Embryonic facial prominence (tissue), 1 donor: ENCODE results near the gene MARS2.
"Not testable (repeated sequence)": the region's sequence is repeated elsewhere in the genome, so short reads cannot be mapped to it uniquely, and the experiment has no call there.

Experiments used
- DNase-seq: peaks from one replicate; pipeline ENCODE4 v3.0.0-alpha.2; 2016; ENCODE audit errors: extremely low spot score

The MARS2 gene

GRCh38 chr2:197706839-197707207, 1.7 kb downstream of the MARS2 start:
- no peak for DNase-seq

- no peak for DNase-seq
Observed at GRCh38 chr2:197707316-197708213, 2.4 kb downstream of the MARS2 start.

GRCh38 chr2:197708331-197708730, 3.2 kb downstream of the MARS2 start:
- no peak for DNase-seq

GRCh38 chr2:197709140-197709539, 4.0 kb downstream of the MARS2 start:
- not testable (repeated sequence) for DNase-seq

DNA sequence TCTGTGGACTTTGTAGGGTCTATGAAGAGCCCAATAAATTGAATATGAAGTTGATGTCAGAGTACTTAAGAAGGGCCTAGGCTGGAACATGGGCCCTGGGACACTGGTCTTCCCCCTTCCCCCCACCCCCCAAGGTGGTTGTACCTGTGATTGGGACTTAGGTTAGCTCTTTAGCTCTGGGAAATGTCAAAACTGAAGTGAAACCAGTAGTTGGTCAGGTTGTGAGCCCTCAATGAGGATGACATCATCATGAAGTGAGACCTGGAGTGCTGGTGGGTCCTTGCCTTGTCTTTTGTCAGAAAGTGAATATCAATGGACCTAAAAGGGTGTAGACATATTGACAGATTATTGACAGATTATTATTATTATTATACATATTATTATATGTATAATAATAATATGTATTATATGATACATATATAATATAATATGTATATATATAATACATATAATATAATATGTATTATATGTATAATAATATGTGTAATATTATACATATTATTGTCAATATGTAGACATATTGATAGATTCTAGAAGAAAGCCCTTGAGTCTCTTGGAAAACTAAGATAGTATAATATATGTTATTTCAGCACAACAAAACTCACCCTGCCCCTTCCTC, 5.4 kb downstream of the MARS2 start:
- no peak for DNase-seq

- no peak for DNase-seq
Observed at GRCh38 chr2:197711578-197711977, 6.4 kb downstream of the MARS2 start.

- DNase-seq, result no peak
Observed at GRCh38 chr2:197713271-197713670, 8.1 kb downstream of the MARS2 start.

- DNase-seq, result no peak
Observed at GRCh38 chr2:197717863-197718262, 12.7 kb downstream of the MARS2 start.

GRCh38 chr2:197727011-197727410, 21.8 kb downstream of the MARS2 start:
- no peak for DNase-seq

GRCh38 chr2:197728555-197729544, 23.7 kb downstream of the MARS2 start:
- not testable (repeated sequence) for DNase-seq

GRCh38 chr2:197740200-197740599, 35.0 kb downstream of the MARS2 start:
- DNase-seq, result no peak
